Adrenal gland (tissue), 5 donors: ENCODE results near the gene CYP17A1.

Source experiments
- POLR2A ChIP-seq, 2 donors: fragments of 450-650 bp; IDR thresholded peaks; one replicate each; pipeline ENCODE4 v1.6.1; 2017; ENCODE audit warnings: antibody characterized with exemption in 2 of 2, mild to moderate bottlenecking in 2 of 2, moderate library complexity in 1 of 2
- TF ChIP-seq, protein P1 (sequence below), 6 experiments: fragments of 450-650 bp in 4 of 6; fragments of 200-600 bp in 2 of 6; sonication (generic) in 1 of 6; IDR thresholded peaks; 1 replicate in 5 of 6; 2 replicates in 1 of 6; pipeline versions ENCODE4 v1.5.1 to v1.8.0; 2016 to 2021; ENCODE audit warnings: antibody characterized with exemption in 6 of 6, mild to moderate bottlenecking in 2 of 6, moderate library complexity in 1 of 6
- donor health status: DM: no; HTN: no; CAD: no.

DNA sequence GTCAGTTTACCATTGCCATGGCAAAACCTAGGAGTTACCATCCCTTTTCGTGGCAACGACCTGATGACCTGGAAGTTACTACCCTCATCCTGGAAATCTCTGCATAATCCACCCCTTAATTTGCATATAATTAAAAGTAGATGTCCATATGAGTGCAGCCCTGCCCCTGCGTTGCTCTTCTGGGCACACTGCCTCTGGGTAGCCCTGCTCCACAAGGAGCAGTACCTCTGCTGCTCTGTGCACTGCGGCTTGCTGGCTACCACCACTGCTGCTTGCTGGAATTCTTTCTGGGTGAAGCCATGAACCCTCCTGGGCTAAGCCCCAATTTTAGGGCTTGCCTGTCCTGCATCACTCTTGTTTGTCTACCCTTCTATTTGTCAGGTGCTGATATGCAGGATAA lies 12.5 kb downstream of the CYP17A1 start:
- TF ChIP-seq POLR2A (IDR thresholded peaks at IDR 0.05) = peak in 1 of 2 donors; percentile 39
- TF ChIP-seq, protein P1, sequence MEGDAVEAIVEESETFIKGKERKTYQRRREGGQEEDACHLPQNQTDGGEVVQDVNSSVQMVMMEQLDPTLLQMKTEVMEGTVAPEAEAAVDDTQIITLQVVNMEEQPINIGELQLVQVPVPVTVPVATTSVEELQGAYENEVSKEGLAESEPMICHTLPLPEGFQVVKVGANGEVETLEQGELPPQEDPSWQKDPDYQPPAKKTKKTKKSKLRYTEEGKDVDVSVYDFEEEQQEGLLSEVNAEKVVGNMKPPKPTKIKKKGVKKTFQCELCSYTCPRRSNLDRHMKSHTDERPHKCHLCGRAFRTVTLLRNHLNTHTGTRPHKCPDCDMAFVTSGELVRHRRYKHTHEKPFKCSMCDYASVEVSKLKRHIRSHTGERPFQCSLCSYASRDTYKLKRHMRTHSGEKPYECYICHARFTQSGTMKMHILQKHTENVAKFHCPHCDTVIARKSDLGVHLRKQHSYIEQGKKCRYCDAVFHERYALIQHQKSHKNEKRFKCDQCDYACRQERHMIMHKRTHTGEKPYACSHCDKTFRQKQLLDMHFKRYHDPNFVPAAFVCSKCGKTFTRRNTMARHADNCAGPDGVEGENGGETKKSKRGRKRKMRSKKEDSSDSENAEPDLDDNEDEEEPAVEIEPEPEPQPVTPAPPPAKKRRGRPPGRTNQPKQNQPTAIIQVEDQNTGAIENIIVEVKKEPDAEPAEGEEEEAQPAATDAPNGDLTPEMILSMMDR (IDR thresholded peaks at IDR 0.05) = no peak
